ENCODE data around the gene TIAM1.

- no peak for TF ChIP-seq CTCF (conservative IDR thresholded peaks at IDR 0.05)
- no peak for TF ChIP-seq EZH2 (IDR thresholded peaks at IDR 0.05; ENCODE audit: low read depth)
Measured at GRCh38 chr21:31130821-31131220, 213.2 kb downstream of the TIAM1 start.

Data from PC-9 (cell line).